Subcutaneous abdominal adipose tissue (tissue), 5 donors: Measurements from ENCODE around the gene ADAMTS17.

Experiments used
- H3K27ac ChIP-seq: one replicate; pipeline ENCODE4 v1.7.0; 2013; ENCODE audit warnings: low read depth, mild to moderate bottlenecking, inconsistent platforms, low read length, moderate library complexity
- H3K27me3 ChIP-seq, 5 donors: one replicate each; pipeline ENCODE4 v1.7.0; 2013; ENCODE audit warnings: low read length in 5 of 5, inconsistent platforms in 1 of 5; ENCODE audit not compliant: control insufficient read depth in 5 of 5, insufficient read depth in 4 of 5
- H3K36me3 ChIP-seq, 5 donors: one replicate each; pipeline ENCODE4 v1.7.0; 2013; ENCODE audit warnings: low read length in 5 of 5; ENCODE audit not compliant: control insufficient read depth in 5 of 5, insufficient read depth in 5 of 5
- H3K4me1 ChIP-seq, 5 donors: one replicate each; pipeline ENCODE4 v1.7.0; 2013; ENCODE audit warnings: low read length in 5 of 5, mild to moderate bottlenecking in 3 of 5, moderate library complexity in 1 of 5; ENCODE audit not compliant: control insufficient read depth in 5 of 5, insufficient read depth in 5 of 5
- H3K4me3 ChIP-seq, 5 donors: one replicate each; pipeline ENCODE4 v1.7.0; 2013; ENCODE audit warnings: low read length in 5 of 5, low read depth in 1 of 5
- H3K9ac ChIP-seq, 5 donors: one replicate each; pipeline ENCODE4 v1.7.0; 2013; ENCODE audit warnings: low read length in 5 of 5, mild to moderate bottlenecking in 4 of 5, moderate library complexity in 3 of 5
- H3K9me3 ChIP-seq, 5 donors: one replicate each; pipeline ENCODE4 v1.7.0; 2013; ENCODE audit warnings: low read length in 5 of 5; ENCODE audit not compliant: control insufficient read depth in 5 of 5
- donor health status: healthy.
- donor health status: healthy.
- donor health status: healthy.
- donor health status: healthy.
- donor health status: healthy.

Gene ADAMTS17

DNA sequence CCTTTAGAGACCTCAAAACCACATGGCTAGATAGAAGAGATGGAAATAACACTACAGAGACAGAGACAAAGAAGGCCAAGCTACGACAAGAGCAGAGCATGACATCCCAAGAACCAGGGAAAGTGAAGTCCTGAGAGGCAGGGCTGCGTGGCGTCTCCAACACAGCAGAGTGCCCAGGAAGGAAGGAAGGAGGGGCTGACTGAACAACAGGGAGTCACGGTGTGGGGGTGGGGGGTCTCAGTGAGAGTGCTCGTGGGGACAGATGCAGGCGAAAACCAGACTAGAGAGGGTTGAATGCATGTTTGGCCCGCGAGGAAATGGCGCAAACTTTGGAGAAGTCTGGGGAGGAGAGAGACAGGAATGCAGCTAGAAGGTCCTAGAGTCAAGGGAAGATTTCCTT lies 44.0 kb downstream of the ADAMTS17 start:
- Histone ChIP-seq H3K27ac (no peak overlapping the region), H3K4me1 (no peaks in the 10 kb centered on the region), H3K4me3 (no peak overlapping the region), H3K36me3 (no peaks in the 10 kb centered on the region), H3K9ac (no peak overlapping the region), H3K9me3 (peaks cover 2 to 22% (median 14%) of the 10 kb centered on the region in 5 donors), H3K27me3 (no peaks in the 10 kb centered on the region)

DNA sequence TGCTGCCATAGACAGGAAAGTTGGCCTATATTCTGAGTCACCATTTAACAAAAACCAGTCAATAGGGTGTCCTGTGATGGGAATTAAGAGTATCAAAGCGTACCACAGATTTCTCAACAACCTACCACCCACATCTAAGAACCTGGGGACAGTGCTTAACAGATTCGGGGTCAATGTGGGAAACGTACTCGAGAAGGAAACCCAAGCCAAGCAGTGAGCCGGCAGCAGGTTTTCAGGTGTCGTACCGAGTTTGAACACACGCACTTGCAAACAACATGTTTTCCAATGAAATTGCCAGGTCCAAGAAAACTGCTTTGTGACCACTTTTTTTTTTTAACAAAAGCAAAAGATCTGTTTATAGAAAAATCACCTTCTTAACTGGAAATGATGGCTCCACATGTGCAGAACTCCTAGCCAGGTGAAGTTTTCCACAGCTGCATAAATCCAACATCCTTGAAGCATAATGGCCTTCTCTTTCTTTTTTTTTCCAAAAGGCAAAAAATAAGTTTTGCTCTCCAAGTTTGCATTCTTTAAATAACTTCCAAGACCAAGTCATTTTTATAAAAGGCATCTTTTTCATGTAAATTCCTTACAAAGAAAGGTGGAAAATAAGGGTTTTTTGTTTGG lies 45.7 kb downstream of the ADAMTS17 start:
- H3K36me3 ChIP-seq = no peaks in the 10 kb centered on the region
- no peaks in the 10 kb centered on the region for H3K27me3 ChIP-seq
- H3K9ac ChIP-seq = no peak overlapping the region
- peaks cover 2 to 21% (median 12%) of the 10 kb centered on the region in 5 donors for H3K9me3 ChIP-seq
- peaks cover 0 to 6% (median 0%) of the 10 kb centered on the region in 5 donors for H3K4me1 ChIP-seq
- H3K27ac ChIP-seq = no peak overlapping the region
- H3K4me3 ChIP-seq = no peak overlapping the region

DNA sequence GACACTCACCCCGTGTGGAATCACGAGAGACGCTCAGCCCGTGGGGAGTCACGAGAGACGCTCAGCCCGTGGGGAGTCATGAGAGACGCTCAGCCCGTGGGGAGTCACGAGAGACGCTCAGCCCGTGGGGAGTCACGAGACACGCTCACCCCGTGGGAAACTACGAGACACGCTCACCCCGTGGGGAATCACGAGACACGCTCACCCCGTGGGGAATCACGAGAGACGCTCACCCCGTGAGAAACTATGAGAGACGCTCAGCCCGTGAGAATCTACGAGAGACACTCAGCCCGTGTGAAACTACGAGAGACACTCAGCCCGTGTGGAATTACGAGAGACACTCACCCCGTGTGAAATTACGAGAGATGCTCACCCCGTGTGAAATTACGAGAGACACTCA lies 49.8 kb downstream of the ADAMTS17 start:
- Histone ChIP-seq H3K9ac (peak overlapping the region in 1 of 5 donors; percentile 1), H3K9me3 (peaks cover 0 to 7% (median 0%) of the 10 kb centered on the region in 5 donors), H3K4me3 (no peak overlapping the region), H3K36me3 (no peaks in the 10 kb centered on the region), H3K4me1 (peaks cover 0 to 6% (median 0%) of the 10 kb centered on the region in 5 donors), H3K27me3 (no peaks in the 10 kb centered on the region), H3K27ac (no peak overlapping the region)

DNA sequence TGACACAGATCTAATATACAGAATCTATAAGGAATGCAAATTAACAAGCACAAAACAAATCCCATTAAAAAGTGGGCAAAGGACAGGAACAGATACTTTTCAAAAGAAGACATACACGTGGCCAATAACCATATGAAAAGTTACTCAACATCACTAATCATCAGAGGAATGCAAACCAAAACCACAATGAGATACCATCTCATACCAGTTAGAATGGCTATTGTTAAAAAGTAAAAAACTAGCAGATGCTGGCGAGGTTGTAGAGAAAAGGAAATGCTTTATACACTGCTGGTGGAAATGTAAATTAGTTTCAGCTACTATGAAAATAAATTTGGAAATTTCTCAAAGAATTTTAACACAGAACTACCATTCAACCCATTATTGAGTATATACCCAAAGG lies 50.7 kb downstream of the ADAMTS17 start:
- peaks cover 0 to 6% (median 0%) of the 10 kb centered on the region in 5 donors for H3K4me1 ChIP-seq
- H3K36me3 ChIP-seq = no peaks in the 10 kb centered on the region
- H3K27ac ChIP-seq = no peak overlapping the region
- peaks cover 0 to 6% (median 0%) of the 10 kb centered on the region in 5 donors for H3K9me3 ChIP-seq
- H3K4me3 ChIP-seq = no peak overlapping the region
- no peak overlapping the region for H3K9ac ChIP-seq
- no peaks in the 10 kb centered on the region for H3K27me3 ChIP-seq

DNA sequence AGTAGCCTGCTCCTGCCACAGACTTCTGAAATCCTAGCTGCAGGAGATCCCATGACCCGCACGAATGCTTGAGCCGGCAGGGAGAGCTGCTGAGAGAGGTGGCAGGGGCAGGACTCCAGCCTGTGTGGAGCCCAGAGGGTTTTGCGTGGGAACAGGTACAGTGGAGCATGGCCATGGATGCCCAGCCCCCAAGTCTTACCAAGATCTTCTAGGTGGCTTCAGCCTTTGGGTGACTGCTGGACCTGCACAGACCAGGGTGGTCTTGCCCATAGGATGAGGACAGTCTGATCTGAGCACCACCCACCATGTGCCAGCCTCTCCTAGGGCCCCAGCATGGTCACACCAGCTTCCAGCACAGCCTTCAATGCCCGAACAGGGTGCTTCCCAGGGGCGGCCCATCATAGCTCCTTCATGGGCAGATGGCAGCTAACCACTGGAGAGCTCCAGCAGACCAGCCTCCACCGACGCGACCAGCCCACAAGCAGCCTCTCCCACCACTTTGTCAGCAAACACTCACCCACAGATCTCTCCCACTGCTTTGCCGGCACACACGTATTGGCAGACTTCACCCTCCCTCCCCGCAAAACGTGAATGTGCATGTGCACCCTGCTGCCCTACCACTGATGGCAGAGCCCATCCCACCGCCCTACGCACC lies 56.0 kb downstream of the ADAMTS17 start:
- Histone ChIP-seq H3K9me3 (no peaks in the 10 kb centered on the region), H3K36me3 (no peaks in the 10 kb centered on the region), H3K9ac (no peak overlapping the region), H3K27me3 (no peaks in the 10 kb centered on the region), H3K27ac (no peak overlapping the region), H3K4me1 (peaks cover 0 to 14% (median 9%) of the 10 kb centered on the region in 5 donors), H3K4me3 (no peak overlapping the region)

GRCh38 chr15:100284701-100285100 lies 57.1 kb downstream of the ADAMTS17 start:
- Histone ChIP-seq H3K4me3 (no peak overlapping the region), H3K4me1 (peaks cover 0 to 14% (median 9%) of the 10 kb centered on the region in 5 donors), H3K27me3 (no peaks in the 10 kb centered on the region), H3K36me3 (no peaks in the 10 kb centered on the region), H3K9ac (no peak overlapping the region), H3K27ac (no peak overlapping the region), H3K9me3 (no peaks in the 10 kb centered on the region)

- Histone ChIP-seq H3K4me3 (no peak overlapping the region), H3K9me3 (no peaks in the 10 kb centered on the region), H3K9ac (no peak overlapping the region), H3K27me3 (no peaks in the 10 kb centered on the region), H3K27ac (no peak overlapping the region), H3K4me1 (peaks cover 0 to 14% (median 9%) of the 10 kb centered on the region in 5 donors), H3K36me3 (no peaks in the 10 kb centered on the region)
Observed at GRCh38 chr15:100284191-100284590, 57.6 kb downstream of the ADAMTS17 start.

DNA sequence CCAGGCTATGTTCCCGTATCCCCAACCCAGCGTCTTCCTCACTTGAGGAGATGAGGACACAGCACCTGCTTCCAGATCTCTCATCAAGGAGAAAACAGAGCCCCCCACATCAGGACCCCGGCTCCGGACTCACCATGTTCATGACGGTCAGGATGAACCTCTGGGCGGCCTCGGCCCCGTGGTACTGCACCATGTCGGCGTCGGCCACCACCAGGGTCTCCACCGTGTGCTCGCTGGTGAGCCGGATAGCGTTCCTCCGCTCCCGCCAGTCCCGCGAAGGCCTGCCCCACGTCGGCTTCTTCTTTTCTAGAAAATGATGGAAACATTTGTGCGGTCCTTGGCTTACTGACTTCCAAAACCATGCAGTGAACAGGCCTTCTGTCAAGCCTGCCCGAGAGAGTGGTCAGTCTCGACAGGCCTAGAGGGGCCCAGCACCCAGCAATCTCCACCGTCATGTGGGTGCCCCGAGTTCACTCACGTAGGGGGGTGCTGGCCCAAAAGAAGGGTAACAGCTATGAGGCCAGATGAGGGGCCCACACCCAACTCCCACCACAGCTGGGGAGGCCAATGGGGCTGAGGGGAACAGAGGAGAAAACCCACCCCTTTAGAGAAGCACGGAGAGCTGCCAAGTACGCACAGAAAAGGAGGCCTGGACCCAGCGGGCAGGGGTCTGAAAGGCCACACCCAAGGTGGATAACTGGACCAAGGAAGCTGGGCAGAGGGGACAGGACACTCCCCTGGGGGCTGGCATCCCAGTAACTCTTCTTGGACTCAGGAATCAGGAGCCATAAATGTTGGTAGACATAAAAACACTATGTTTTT lies 60.5 kb downstream of the ADAMTS17 start:
- Histone ChIP-seq H3K27ac (no peak overlapping the region), H3K27me3 (peaks cover 0 to 3% (median 0%) of the 10 kb centered on the region in 5 donors), H3K9ac (no peak overlapping the region), H3K9me3 (no peaks in the 10 kb centered on the region), H3K4me3 (no peak overlapping the region), H3K4me1 (peaks cover 0 to 14% (median 9%) of the 10 kb centered on the region in 5 donors), H3K36me3 (no peaks in the 10 kb centered on the region)

DNA sequence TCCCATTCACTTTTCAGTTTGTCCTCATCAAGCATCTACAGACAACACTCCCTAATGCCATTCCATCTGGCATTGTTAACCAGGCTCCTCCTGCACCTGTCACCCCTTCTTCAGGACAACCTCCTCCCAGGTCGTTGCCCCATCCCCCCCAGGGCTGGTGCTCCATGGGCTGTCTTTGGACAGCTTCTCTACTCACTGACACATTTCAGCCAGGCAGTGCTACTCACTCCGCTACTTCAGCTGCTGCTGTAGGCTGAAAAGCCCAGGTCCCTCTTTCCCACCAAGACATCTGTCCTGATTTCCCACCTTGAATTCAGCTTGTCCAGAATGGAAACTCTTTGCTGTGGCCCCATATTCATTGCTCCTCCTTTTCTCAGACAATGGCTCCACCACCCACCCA lies 61.9 kb downstream of the ADAMTS17 start:
- Histone ChIP-seq H3K36me3 (no peaks in the 10 kb centered on the region), H3K27ac (no peak overlapping the region), H3K27me3 (peaks cover 0 to 3% (median 0%) of the 10 kb centered on the region in 5 donors), H3K4me3 (no peak overlapping the region), H3K9me3 (no peaks in the 10 kb centered on the region), H3K9ac (no peak overlapping the region), H3K4me1 (peaks cover 0 to 11% (median 8%) of the 10 kb centered on the region in 5 donors)

DNA sequence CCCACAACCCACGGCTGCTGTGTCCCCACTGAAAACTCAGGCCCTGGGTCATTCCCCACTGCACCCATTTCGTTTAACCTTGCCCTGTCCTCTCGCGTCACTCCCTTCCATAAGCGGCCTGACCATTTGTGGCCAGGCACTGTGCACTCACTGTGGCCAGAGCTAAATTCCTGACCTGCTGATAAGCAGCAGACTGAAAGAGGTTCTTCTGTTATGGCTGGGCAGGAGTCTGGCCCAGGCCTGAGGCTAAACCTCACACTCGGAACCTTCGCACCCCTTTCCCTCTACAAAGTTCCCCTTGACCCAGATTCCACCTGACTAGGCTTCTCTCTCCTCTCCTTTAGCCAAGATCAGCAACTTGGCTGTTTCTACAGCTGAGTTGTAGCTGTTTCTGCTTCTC lies 62.3 kb downstream of the ADAMTS17 start:
- Histone ChIP-seq H3K4me1 (peaks cover 0 to 7% (median 4%) of the 10 kb centered on the region in 5 donors), H3K27ac (no peak overlapping the region), H3K9ac (no peak overlapping the region), H3K4me3 (no peak overlapping the region), H3K36me3 (no peaks in the 10 kb centered on the region), H3K27me3 (peaks cover 0 to 3% (median 0%) of the 10 kb centered on the region in 5 donors), H3K9me3 (no peaks in the 10 kb centered on the region)
